ENCODE data around the gene SPATA6L. TPM values are rescaled to one million over a fixed set of nuclear protein-coding genes. Genes with fewer than 3 reads are reported as not detected.

SPATA6L gene
- total RNA-seq, 4 donors from 2014 or later: 1.3 to 3.5 (median 2.3) TPM

- intact Hi-C loops (cut with DNase I; ENCODE audit: low total_unique reads): no loop called here
- no peak overlapping the region for H3K4me3 ChIP-seq (ENCODE audit: low read depth, poor library complexity, severe bottlenecking)
- no peak for DNase-seq (ENCODE audit: low spot score in 2 of 2)
- 91% methylated on average over 4 of the region's 4 CpGs for WGBS, 2 donors
- TF ChIP-seq POLR2A (IDR thresholded peaks at IDR 0.05) (no peak), CTCF (IDR thresholded peaks at IDR 0.05) (no peak)
Observed at GRCh38 chr9:4690144-4690543, 23.9 kb upstream of the SPATA6L start.

- TF ChIP-seq CTCF (IDR thresholded peaks at IDR 0.05) (no peak), POLR2A (IDR thresholded peaks at IDR 0.05) (no peak)
- DNase-seq (ENCODE audit: low spot score in 2 of 2): no peak
- intact Hi-C loops (cut with DNase I; ENCODE audit: low total_unique reads): loop anchor here (10.0 kb wide), 1 partner anchor 45 kb away; no protein-coding TSS in a partner anchor
- 65 to 71% methylated on average over 1 of the region's 1 CpG for WGBS, 2 donors
- no peak overlapping the region for H3K4me3 ChIP-seq (ENCODE audit: low read depth, poor library complexity, severe bottlenecking)
Observed at GRCh38 chr9:4689687-4690104, 23.4 kb upstream of the SPATA6L start.

- 67 to 82% methylated on average over 2 of the region's 2 CpGs for WGBS, 2 donors
- DNase-seq (ENCODE audit: low spot score in 2 of 2): no peak
- TF ChIP-seq CTCF (IDR thresholded peaks at IDR 0.05): no peak
- no peak for TF ChIP-seq POLR2A (IDR thresholded peaks at IDR 0.05)
- no peak overlapping the region for H3K4me3 ChIP-seq (ENCODE audit: low read depth, poor library complexity, severe bottlenecking)
- intact Hi-C loops (cut with DNase I; ENCODE audit: low total_unique reads): loop anchor here (10.0 kb wide), 1 partner anchor 46 kb away; no protein-coding TSS in a partner anchor
Observed at GRCh38 chr9:4689021-4689420, 22.7 kb upstream of the SPATA6L start.

GRCh38 chr9:4686584-4686983 lies 20.3 kb upstream of the SPATA6L start:
- H3K4me3 ChIP-seq (ENCODE audit: low read depth, poor library complexity, severe bottlenecking): no peak overlapping the region

GRCh38 chr9:4686112-4686511 lies 19.8 kb upstream of the SPATA6L start:
- WGBS, 2 donors: 77 to 82% methylated on average over 4 of the region's 4 CpGs
- TF ChIP-seq POLR2A (IDR thresholded peaks at IDR 0.05) (no peak), CTCF (IDR thresholded peaks at IDR 0.05) (no peak)
- intact Hi-C loops (cut with DNase I; ENCODE audit: low total_unique reads): loop anchor here (10.0 kb wide), 1 partner anchor 49 kb away; no protein-coding TSS in a partner anchor
- DNase-seq (ENCODE audit: low spot score in 2 of 2): no peak
- H3K4me3 ChIP-seq (ENCODE audit: low read depth, poor library complexity, severe bottlenecking): no peak overlapping the region

More at GRCh38 chr9:4686584-4686983, 20.3 kb upstream of the SPATA6L start:
- TF ChIP-seq CTCF (IDR thresholded peaks at IDR 0.05) (no peak), POLR2A (IDR thresholded peaks at IDR 0.05) (no peak)
- WGBS, 2 donors: 63 to 76% methylated on average over 1 of the region's 1 CpG
- intact Hi-C loops (cut with DNase I; ENCODE audit: low total_unique reads): loop anchor here (10.0 kb wide), 1 partner anchor 48 kb away; no protein-coding TSS in a partner anchor
- DNase-seq (ENCODE audit: low spot score in 2 of 2): no peak

- DNase-seq (ENCODE audit: low spot score in 2 of 2): no peak
- intact Hi-C loops (cut with DNase I; ENCODE audit: low total_unique reads): loop anchor here (10.0 kb wide), 1 partner anchor 50 kb away; no protein-coding TSS in a partner anchor
- 81 to 89% methylated on average over 4 of the region's 4 CpGs for WGBS, 2 donors
- no peak overlapping the region for H3K4me3 ChIP-seq (ENCODE audit: low read depth, poor library complexity, severe bottlenecking)
- TF ChIP-seq CTCF (IDR thresholded peaks at IDR 0.05) (no peak), POLR2A (IDR thresholded peaks at IDR 0.05) (no peak)
Observed at GRCh38 chr9:4684820-4685219, 18.5 kb upstream of the SPATA6L start.

Measured in lower leg skin (tissue), 4 donors.